Chondrocyte (in vitro differentiated cells): Measurements from ENCODE around the gene ARSB. TPM values are rescaled to one million over a fixed set of nuclear protein-coding genes. Genes with fewer than 3 reads are reported as not detected.

ENCODE experiments used
- DNase-seq: peaks from one replicate; pipeline ENCODE4 v3.0.0; 2021; ENCODE audit warnings: mixed read lengths, low spot score
- H3K27ac Mint-ChIP-seq: one replicate; pipeline ENCODE4 v1.8.0; 2021; ENCODE audit warnings: mild to moderate bottlenecking, moderate library complexity, mixed read lengths; ENCODE audit not compliant: unreplicated experiment
- H3K27me3 Mint-ChIP-seq: 2 replicates; pipeline ENCODE4 v1.8.0; 2021; ENCODE audit warnings: low read depth, mixed read lengths
- H3K36me3 Mint-ChIP-seq: 2 replicates; pipeline ENCODE4 v1.8.0; 2021; ENCODE audit warnings: low read depth, mixed read lengths
- H3K4me1 Mint-ChIP-seq: 2 replicates; pipeline ENCODE4 v1.8.0; 2021; ENCODE audit warnings: low read depth, mild to moderate bottlenecking, mixed read lengths
- H3K4me3 Mint-ChIP-seq: one replicate; pipeline ENCODE4 v1.8.0; 2021; ENCODE audit warnings: mild to moderate bottlenecking, moderate library complexity, mixed read lengths; ENCODE audit not compliant: unreplicated experiment
- H3K9me3 Mint-ChIP-seq: 2 replicates; pipeline ENCODE4 v1.8.0; 2021; ENCODE audit warnings: low read depth, mixed read lengths
- CTCF ChIP-seq: fragments of 200-600 bp; sonication (generic); IDR thresholded peaks from 2 replicates; pipeline ENCODE4 v1.5.0; 2021; ENCODE audit warnings: antibody characterized with exemption, mild to moderate bottlenecking, moderate library complexity
- total RNA-seq: library from RNA; stranded (reverse); gene quantifications from 3 replicates; pipeline ENCODE4 v1.2.1, GENCODE V29; 2021

The ARSB gene
- total RNA-seq, 1 donor from 2014 or later = 45.1 TPM

GRCh38 chr5:78760366-78760765 is 224.7 kb downstream of the ARSB start:
- DNase-seq = no peak
- no peaks in the 10 kb centered on the region for H3K27me3 Mint-ChIP-seq
- H3K36me3 Mint-ChIP-seq = no peaks in the 10 kb centered on the region
- peaks cover 29% of the 10 kb centered on the region for H3K4me1 Mint-ChIP-seq
- TF ChIP-seq CTCF = no peak
- no peaks in the 10 kb centered on the region for H3K9me3 Mint-ChIP-seq
- no peak overlapping the region for H3K27ac Mint-ChIP-seq
- H3K4me3 Mint-ChIP-seq = no peak overlapping the region

- no peaks in the 10 kb centered on the region for H3K36me3 Mint-ChIP-seq
- no peak for TF ChIP-seq CTCF
- no peaks in the 10 kb centered on the region for H3K9me3 Mint-ChIP-seq
- no peak overlapping the region for H3K4me3 Mint-ChIP-seq
- no peak for DNase-seq
- no peak overlapping the region for H3K27ac Mint-ChIP-seq
- peaks cover 35% of the 10 kb centered on the region for H3K4me1 Mint-ChIP-seq
- H3K27me3 Mint-ChIP-seq = no peaks in the 10 kb centered on the region
Observed at GRCh38 chr5:78758169-78758839, 226.8 kb downstream of the ARSB start.

- Mint-ChIP-seq H3K27ac (peak overlapping the region; percentile 43), H3K4me3 (no peak overlapping the region), H3K9me3 (no peaks in the 10 kb centered on the region), H3K4me1 (peaks cover 44% of the 10 kb centered on the region), H3K36me3 (no peaks in the 10 kb centered on the region), H3K27me3 (no peaks in the 10 kb centered on the region)
- DNase-seq = no peak
- TF ChIP-seq CTCF = no peak
Observed at GRCh38 chr5:78757269-78758053, 227.6 kb downstream of the ARSB start.

GRCh38 chr5:78756858-78757257 is 228.3 kb downstream of the ARSB start:
- TF ChIP-seq CTCF = no peak
- H3K36me3 Mint-ChIP-seq = no peaks in the 10 kb centered on the region
- DNase-seq = no peak
- H3K27me3 Mint-ChIP-seq = no peaks in the 10 kb centered on the region
- no peak overlapping the region for H3K4me3 Mint-ChIP-seq
- peak overlapping the region; percentile 43 for H3K27ac Mint-ChIP-seq
- H3K4me1 Mint-ChIP-seq = peaks cover 49% of the 10 kb centered on the region
- H3K9me3 Mint-ChIP-seq = no peaks in the 10 kb centered on the region

GRCh38 chr5:78755822-78756429 is 229.2 kb downstream of the ARSB start:
- H3K4me1 Mint-ChIP-seq = peaks cover 58% of the 10 kb centered on the region
- no peak overlapping the region for H3K27ac Mint-ChIP-seq
- H3K27me3 Mint-ChIP-seq = no peaks in the 10 kb centered on the region
- H3K4me3 Mint-ChIP-seq = no peak overlapping the region
- H3K36me3 Mint-ChIP-seq = no peaks in the 10 kb centered on the region
- TF ChIP-seq CTCF = no peak
- DNase-seq = no peak
- H3K9me3 Mint-ChIP-seq = no peaks in the 10 kb centered on the region
